HEK293 (cell line): ENCODE measurements around the gene AMACR.
A peak's percentile ranks its signal among the peaks of the same experiment; 100 is the strongest.

Experiments
- BCL11A ChIP-seq: fragments of 450-650 bp; formaldehyde crosslinking; IDR thresholded peaks from 2 replicates; pipeline ENCODE4 v1.5.1; 2016; ENCODE audit warnings: low read depth, missing biosample characterization, missing genetic modification characterization
- BCL11B ChIP-seq: fragments of 450-650 bp; formaldehyde crosslinking; IDR thresholded peaks from 2 replicates; pipeline ENCODE4 v1.5.1; 2016; ENCODE audit warnings: low read depth, missing biosample characterization, missing genetic modification characterization
- BCL6B ChIP-seq: fragments of 450-650 bp; formaldehyde crosslinking; IDR thresholded peaks from 2 replicates; pipeline ENCODE4 v1.5.1; 2017; ENCODE audit warnings: missing biosample characterization, missing genetic modification characterization
- KLF7 ChIP-seq: fragments of 450-650 bp; formaldehyde crosslinking; IDR thresholded peaks from 2 replicates; pipeline ENCODE4 v1.5.1; 2016; ENCODE audit warnings: missing biosample characterization, missing genetic modification characterization, borderline replicate concordance
- OSR2 ChIP-seq: fragments of 450-650 bp; formaldehyde crosslinking; IDR thresholded peaks from 2 replicates; pipeline ENCODE4 v1.5.1; 2016; ENCODE audit warnings: missing biosample characterization, missing genetic modification characterization
- TRIM28 ChIP-seq: IDR thresholded peaks from 2 replicates; pipeline ENCODE4 v1.6.1; 2011; ENCODE audit warnings: low read length, control low read depth, borderline replicate concordance
- ZBTB6 ChIP-seq: fragments of 450-650 bp; formaldehyde crosslinking; IDR thresholded peaks from 2 replicates; pipeline ENCODE4 v1.5.1; 2017; ENCODE audit warnings: missing biosample characterization, missing genetic modification characterization
- ZNF112 ChIP-seq: fragments of 450-650 bp; formaldehyde crosslinking; IDR thresholded peaks from 2 replicates; pipeline ENCODE4 v1.5.0; 2017; ENCODE audit warnings: missing biosample characterization, missing genetic modification characterization
- ZNF155 ChIP-seq: fragments of 450-650 bp; formaldehyde crosslinking; IDR thresholded peaks from 2 replicates; pipeline ENCODE4 v1.5.1; 2016; ENCODE audit warnings: missing biosample characterization, missing genetic modification characterization
- ZNF184 ChIP-seq: fragments of 450-650 bp; IDR thresholded peaks from 2 replicates; pipeline ENCODE4 v1.5.1; 2018; ENCODE audit warnings: missing biosample characterization, mild to moderate bottlenecking, missing genetic modification characterization
- ZNF19 ChIP-seq: fragments of 450-650 bp; formaldehyde crosslinking; IDR thresholded peaks from 2 replicates; pipeline ENCODE4; 2016; ENCODE audit warnings: missing biosample characterization, missing genetic modification characterization, low read depth
- ZNF274 ChIP-seq, 2 experiments: fragments of 200-500 bp in 1 of 2; fragments of 450-650 bp in 1 of 2; sonication (Bioruptor generic) in 1 of 2; formaldehyde crosslinking in 1 of 2; IDR thresholded peaks; 2 replicates each; pipeline versions ENCODE4 v1.5.1 to v1.6.1; 2014 to 2016; ENCODE audit warnings: borderline replicate concordance in 1 of 2, inconsistent platforms in 1 of 2, low read length in 1 of 2, missing biosample characterization in 1 of 2, missing genetic modification characterization in 1 of 2
- ZNF280D ChIP-seq: fragments of 450-650 bp; formaldehyde crosslinking; IDR thresholded peaks from 2 replicates; pipeline ENCODE4 v1.5.1; 2016; ENCODE audit warnings: missing biosample characterization, missing genetic modification characterization
- ZNF311 ChIP-seq: fragments of 450-650 bp; formaldehyde crosslinking; IDR thresholded peaks from 2 replicates; pipeline ENCODE4 v1.5.1; 2017; ENCODE audit warnings: missing biosample characterization, missing genetic modification characterization, borderline replicate concordance
- ZNF335 ChIP-seq: fragments of 450-650 bp; formaldehyde crosslinking; conservative IDR thresholded peaks from 2 replicates; pipeline ENCODE4 v1.5.1; 2016; ENCODE audit warnings: missing biosample characterization, missing genetic modification characterization
- ZNF350 ChIP-seq: fragments of 450-650 bp; formaldehyde crosslinking; IDR thresholded peaks from 2 replicates; pipeline ENCODE4 v1.5.0; 2017; ENCODE audit warnings: missing biosample characterization, mild to moderate bottlenecking, missing genetic modification characterization
- ZNF404 ChIP-seq: fragments of 450-650 bp; formaldehyde crosslinking; IDR thresholded peaks from 2 replicates; pipeline ENCODE4 v1.5.1; 2017; ENCODE audit warnings: missing biosample characterization, missing genetic modification characterization
- ZNF426 ChIP-seq: fragments of 450-650 bp; formaldehyde crosslinking; IDR thresholded peaks from 2 replicates; pipeline ENCODE4 v1.5.1; 2017; ENCODE audit warnings: missing biosample characterization, missing genetic modification characterization, mild to moderate bottlenecking, inconsistent platforms, moderate library complexity
- ZNF488 ChIP-seq: fragments of 450-650 bp; formaldehyde crosslinking; IDR thresholded peaks from 2 replicates; pipeline ENCODE4 v1.5.1; 2016; ENCODE audit warnings: missing biosample characterization, missing genetic modification characterization
- ZNF544 ChIP-seq: fragments of 450-650 bp; formaldehyde crosslinking; IDR thresholded peaks from 2 replicates; pipeline ENCODE4 v1.5.0; 2017; ENCODE audit warnings: missing biosample characterization, missing genetic modification characterization
- ZNF561 ChIP-seq: fragments of 450-650 bp; IDR thresholded peaks from 2 replicates; pipeline ENCODE4 v1.5.1; 2018; ENCODE audit warnings: missing biosample characterization, missing genetic modification characterization, borderline replicate concordance
- ZNF626 ChIP-seq: fragments of 450-650 bp; sonication (Bioruptor Pico); formaldehyde crosslinking; IDR thresholded peaks from 2 replicates; pipeline ENCODE4 v1.5.1; 2018; ENCODE audit warnings: missing biosample characterization, missing genetic modification characterization, inconsistent platforms
- ZNF670 ChIP-seq: fragments of 450-650 bp; formaldehyde crosslinking; IDR thresholded peaks from 2 replicates; pipeline ENCODE4 v1.5.1; 2016; ENCODE audit warnings: missing biosample characterization, missing genetic modification characterization, low read depth
- ZNF830 ChIP-seq: fragments of 450-650 bp; IDR thresholded peaks from 2 replicates; pipeline ENCODE4 v1.5.0; 2018; ENCODE audit warnings: missing biosample characterization, missing genetic modification characterization, low read depth, mild to moderate bottlenecking, moderate library complexity
- TF ChIP-seq, protein P1 (sequence below): fragments of 450-650 bp; formaldehyde crosslinking; IDR thresholded peaks from 2 replicates; pipeline ENCODE4 v1.5.1; 2016; ENCODE audit warnings: missing biosample characterization, missing genetic modification characterization
- TF ChIP-seq, protein P2 (sequence below): fragments of 450-650 bp; formaldehyde crosslinking; IDR thresholded peaks from 2 replicates; pipeline ENCODE4 v1.5.0; 2017; ENCODE audit warnings: missing biosample characterization, missing genetic modification characterization, borderline replicate concordance

AMACR gene

GRCh38 chr5:34007621-34008600 is at the start of gene AMACR (continued):
- TF ChIP-seq BCL6B, result no peak
- TF ChIP-seq ZNF280D (tag by site-specific recombination), result no peak
- no peak for TF ChIP-seq ZNF19 (tag by site-specific recombination)
- no peak for TF ChIP-seq ZNF544
- TF ChIP-seq ZNF561 (tag by site-specific recombination), result peak; percentile 78; the same call in 1 of the 2 replicates
- TF ChIP-seq ZNF155 (tag by site-specific recombination), result no peak
- TF ChIP-seq ZNF311, result no peak
- no peak for TF ChIP-seq ZNF350
- no peak for TF ChIP-seq ZNF626 (tag by site-specific recombination)
- peak; percentile 65; the same call in 1 of the 2 replicates for TF ChIP-seq TRIM28
- TF ChIP-seq BCL11A (tag by site-specific recombination), result 0 out of 2 replicates have a peak, but pooled peaks have one; percentile 21
- TF ChIP-seq ZNF335 (tag by site-specific recombination), result peak; percentile 62
- no peak for TF ChIP-seq ZNF488 (tag by site-specific recombination)
- no peak for TF ChIP-seq ZNF404 (tag by site-specific recombination)
- no peak for TF ChIP-seq ZNF426 (tag by site-specific recombination)
- TF ChIP-seq ZBTB6 (tag by site-specific recombination), result peak; percentile 58; the same call in 1 of the 2 replicates
- TF ChIP-seq ZNF670 (tag by site-specific recombination), result no peak
- TF ChIP-seq, protein P1, sequence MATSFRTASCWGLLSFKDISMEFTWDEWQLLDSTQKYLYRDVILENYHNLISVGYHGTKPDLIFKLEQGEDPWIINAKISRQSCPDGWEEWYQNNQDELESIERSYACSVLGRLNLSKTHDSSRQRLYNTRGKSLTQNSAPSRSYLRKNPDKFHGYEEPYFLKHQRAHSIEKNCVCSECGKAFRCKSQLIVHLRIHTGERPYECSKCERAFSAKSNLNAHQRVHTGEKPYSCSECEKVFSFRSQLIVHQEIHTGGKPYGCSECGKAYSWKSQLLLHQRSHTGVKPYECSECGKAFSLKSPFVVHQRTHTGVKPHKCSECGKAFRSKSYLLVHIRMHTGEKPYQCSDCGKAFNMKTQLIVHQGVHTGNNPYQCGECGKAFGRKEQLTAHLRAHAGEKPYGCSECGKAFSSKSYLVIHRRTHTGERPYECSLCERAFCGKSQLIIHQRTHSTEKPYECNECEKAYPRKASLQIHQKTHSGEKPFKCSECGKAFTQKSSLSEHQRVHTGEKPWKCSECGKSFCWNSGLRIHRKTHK (tag by site-specific recombination), result no peak
- TF ChIP-seq KLF7 (tag by site-specific recombination), result no peak; the same call in 1 of the 2 replicates
- TF ChIP-seq OSR2 (tag by site-specific recombination), result no peak; the same call in 1 of the 2 replicates
- TF ChIP-seq ZNF274 (IDR thresholded peaks at IDR 0.05; ENCODE audit: low read length), result no peak
- TF ChIP-seq ZNF274 (tag by site-specific recombination; IDR thresholded peaks at IDR 0.05; ENCODE audit: borderline replicate concordance), result no peak
- no peak for TF ChIP-seq ZNF830 (tag by site-specific recombination)
- TF ChIP-seq BCL11B (tag by site-specific recombination), result no peak
- TF ChIP-seq ZNF184 (tag by site-specific recombination), result no peak
- TF ChIP-seq, protein P2, sequence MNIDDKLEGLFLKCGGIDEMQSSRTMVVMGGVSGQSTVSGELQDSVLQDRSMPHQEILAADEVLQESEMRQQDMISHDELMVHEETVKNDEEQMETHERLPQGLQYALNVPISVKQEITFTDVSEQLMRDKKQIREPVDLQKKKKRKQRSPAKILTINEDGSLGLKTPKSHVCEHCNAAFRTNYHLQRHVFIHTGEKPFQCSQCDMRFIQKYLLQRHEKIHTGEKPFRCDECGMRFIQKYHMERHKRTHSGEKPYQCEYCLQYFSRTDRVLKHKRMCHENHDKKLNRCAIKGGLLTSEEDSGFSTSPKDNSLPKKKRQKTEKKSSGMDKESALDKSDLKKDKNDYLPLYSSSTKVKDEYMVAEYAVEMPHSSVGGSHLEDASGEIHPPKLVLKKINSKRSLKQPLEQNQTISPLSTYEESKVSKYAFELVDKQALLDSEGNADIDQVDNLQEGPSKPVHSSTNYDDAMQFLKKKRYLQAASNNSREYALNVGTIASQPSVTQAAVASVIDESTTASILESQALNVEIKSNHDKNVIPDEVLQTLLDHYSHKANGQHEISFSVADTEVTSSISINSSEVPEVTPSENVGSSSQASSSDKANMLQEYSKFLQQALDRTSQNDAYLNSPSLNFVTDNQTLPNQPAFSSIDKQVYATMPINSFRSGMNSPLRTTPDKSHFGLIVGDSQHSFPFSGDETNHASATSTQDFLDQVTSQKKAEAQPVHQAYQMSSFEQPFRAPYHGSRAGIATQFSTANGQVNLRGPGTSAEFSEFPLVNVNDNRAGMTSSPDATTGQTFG, result no peak
- no peak for TF ChIP-seq ZNF112 (tag by site-specific recombination)
